ENCODE data around the gene SNED1. TPM values are rescaled to one million over a fixed set of nuclear protein-coding genes. Genes with fewer than 3 reads are reported as not detected.

The SNED1 gene
- polyA plus RNA-seq, 2 donors, result 3.3 to 3.6 TPM

DNA sequence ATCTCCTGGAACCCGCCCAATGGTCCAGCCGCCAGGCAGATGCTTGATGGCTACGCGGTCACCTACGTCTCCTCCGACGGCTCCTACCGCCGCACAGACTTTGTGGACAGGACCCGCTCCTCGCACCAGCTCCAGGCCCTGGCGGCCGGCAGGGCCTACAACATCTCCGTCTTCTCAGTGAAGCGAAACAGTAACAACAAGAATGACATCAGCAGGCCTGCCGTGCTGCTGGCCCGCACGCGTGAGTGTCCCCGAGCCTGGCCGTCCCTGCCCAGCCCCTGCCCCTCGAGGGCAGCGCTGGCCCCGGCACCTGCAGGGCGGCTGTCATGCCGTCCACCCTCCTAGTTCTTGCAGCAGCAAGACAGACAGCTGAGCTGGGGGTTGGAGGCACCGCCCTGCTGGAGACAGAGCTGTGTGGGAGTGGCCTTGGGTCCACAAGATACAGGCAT lies 67.0 kb downstream of the SNED1 start:
- H3K36me3 ChIP-seq (ENCODE audit: control insufficient read depth in 2 of 2, insufficient read depth in 2 of 2, low read length in 1 of 2), result peaks cover 0 to 8% of the 10 kb centered on the region in 2 donors
- 91% methylated on average over 27 of the region's 27 CpGs for WGBS, 2 donors
- no peak overlapping the region for H3K27ac ChIP-seq (ENCODE audit: low read depth in 2 of 2, low read length in 1 of 2)
- H3K4me3 ChIP-seq (ENCODE audit: low read depth in 1 of 2, low read length in 2 of 2), result no peak overlapping the region
- peaks cover 2 to 14% of the 10 kb centered on the region in 2 donors for H3K4me1 ChIP-seq (ENCODE audit: control insufficient read depth in 2 of 2, insufficient read depth in 2 of 2, low read length in 1 of 2)
- no peaks in the 10 kb centered on the region for H3K9me3 ChIP-seq (ENCODE audit: control insufficient read depth in 2 of 2, insufficient read depth in 1 of 2, low read depth in 1 of 2, low read length in 1 of 2)
- H3K27me3 ChIP-seq (ENCODE audit: control insufficient read depth in 1 of 2, insufficient read depth in 2 of 2, low read length in 2 of 2), result no peaks in the 10 kb centered on the region

DNA sequence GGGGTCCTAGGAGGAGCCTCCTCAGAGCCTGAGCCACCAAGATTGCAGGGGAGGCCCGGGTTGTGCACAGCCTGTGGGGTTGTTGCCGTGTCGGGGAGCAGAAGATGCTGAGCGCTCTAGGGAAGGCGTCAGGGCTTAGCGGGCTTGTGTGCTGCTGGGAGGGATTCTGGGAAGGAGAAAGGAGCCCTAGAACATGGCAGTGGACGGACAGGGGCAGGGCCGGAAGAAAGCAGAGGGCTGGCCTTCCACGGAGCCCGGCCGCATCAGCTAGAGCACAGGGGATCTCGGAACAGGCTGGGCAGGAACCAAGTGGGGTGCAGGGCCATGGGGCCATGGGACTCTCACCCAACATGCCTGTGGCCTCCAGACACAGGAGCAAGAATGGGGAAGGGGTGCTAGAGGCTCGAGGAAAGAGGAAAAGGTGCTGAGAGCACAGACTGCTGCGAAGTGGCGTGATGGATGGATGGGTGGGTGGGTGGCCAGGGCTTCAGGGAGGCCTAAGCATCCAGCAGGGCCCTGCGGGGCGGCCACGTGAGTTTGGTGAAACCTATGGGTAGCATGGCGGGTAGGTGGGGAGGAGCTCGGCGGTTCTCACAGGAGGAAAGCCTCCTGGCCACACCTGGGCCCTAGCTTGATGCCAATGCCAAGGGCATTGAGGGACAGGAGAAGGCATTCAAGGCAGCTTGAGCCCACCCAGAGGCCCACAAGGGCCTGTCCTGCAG lies 67.9 kb downstream of the SNED1 start:
- Histone ChIP-seq H3K36me3 (ENCODE audit: control insufficient read depth in 2 of 2, insufficient read depth in 2 of 2, low read length in 1 of 2) (peaks cover 0 to 13% of the 10 kb centered on the region in 2 donors), H3K27ac (ENCODE audit: low read depth in 2 of 2, low read length in 1 of 2) (no peak overlapping the region), H3K4me3 (ENCODE audit: low read depth in 1 of 2, low read length in 2 of 2) (no peak overlapping the region), H3K9me3 (ENCODE audit: control insufficient read depth in 2 of 2, insufficient read depth in 1 of 2, low read depth in 1 of 2, low read length in 1 of 2) (no peaks in the 10 kb centered on the region), H3K27me3 (ENCODE audit: control insufficient read depth in 1 of 2, insufficient read depth in 2 of 2, low read length in 2 of 2) (no peaks in the 10 kb centered on the region), H3K4me1 (ENCODE audit: control insufficient read depth in 2 of 2, insufficient read depth in 2 of 2, low read length in 1 of 2) (peaks cover 0 to 14% of the 10 kb centered on the region in 2 donors)
- WGBS, 2 donors, result 92 to 95% methylated on average over 20 to 21 of the region's 21 CpGs

DNA sequence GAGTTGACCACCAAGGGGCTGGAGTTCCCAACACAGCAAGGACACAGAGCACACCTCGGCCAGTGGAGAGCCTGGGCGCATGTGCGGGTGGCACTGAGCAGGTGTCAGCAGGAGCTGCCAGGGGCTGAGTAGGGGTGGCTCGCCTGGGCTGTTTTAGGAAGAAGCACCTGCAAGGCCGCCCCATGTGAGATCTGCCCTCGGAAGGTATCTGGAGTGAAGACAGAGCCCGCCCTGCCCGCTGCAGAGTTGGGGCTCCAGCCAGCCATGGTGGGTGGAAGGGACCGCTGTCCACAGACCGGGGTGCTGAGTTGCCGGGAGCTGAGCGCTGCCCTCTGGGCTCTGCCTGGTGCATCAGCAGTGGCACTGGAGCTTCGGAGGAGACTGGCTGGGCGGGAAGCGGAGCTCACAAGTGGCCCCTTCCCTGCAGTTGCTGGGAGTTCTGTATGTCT lies 68.5 kb downstream of the SNED1 start:
- H3K9me3 ChIP-seq (ENCODE audit: control insufficient read depth in 2 of 2, insufficient read depth in 1 of 2, low read depth in 1 of 2, low read length in 1 of 2), result no peaks in the 10 kb centered on the region
- peaks cover 0 to 14% of the 10 kb centered on the region in 2 donors for H3K4me1 ChIP-seq (ENCODE audit: control insufficient read depth in 2 of 2, insufficient read depth in 2 of 2, low read length in 1 of 2)
- 82 to 86% methylated on average over 14 to 15 of the region's 15 CpGs for WGBS, 2 donors
- no peak overlapping the region for H3K4me3 ChIP-seq (ENCODE audit: low read depth in 1 of 2, low read length in 2 of 2)
- H3K36me3 ChIP-seq (ENCODE audit: control insufficient read depth in 2 of 2, insufficient read depth in 2 of 2, low read length in 1 of 2), result peaks cover 0 to 13% of the 10 kb centered on the region in 2 donors
- H3K27me3 ChIP-seq (ENCODE audit: control insufficient read depth in 1 of 2, insufficient read depth in 2 of 2, low read length in 2 of 2), result no peaks in the 10 kb centered on the region
- no peak overlapping the region for H3K27ac ChIP-seq (ENCODE audit: low read depth in 2 of 2, low read length in 1 of 2)

DNA sequence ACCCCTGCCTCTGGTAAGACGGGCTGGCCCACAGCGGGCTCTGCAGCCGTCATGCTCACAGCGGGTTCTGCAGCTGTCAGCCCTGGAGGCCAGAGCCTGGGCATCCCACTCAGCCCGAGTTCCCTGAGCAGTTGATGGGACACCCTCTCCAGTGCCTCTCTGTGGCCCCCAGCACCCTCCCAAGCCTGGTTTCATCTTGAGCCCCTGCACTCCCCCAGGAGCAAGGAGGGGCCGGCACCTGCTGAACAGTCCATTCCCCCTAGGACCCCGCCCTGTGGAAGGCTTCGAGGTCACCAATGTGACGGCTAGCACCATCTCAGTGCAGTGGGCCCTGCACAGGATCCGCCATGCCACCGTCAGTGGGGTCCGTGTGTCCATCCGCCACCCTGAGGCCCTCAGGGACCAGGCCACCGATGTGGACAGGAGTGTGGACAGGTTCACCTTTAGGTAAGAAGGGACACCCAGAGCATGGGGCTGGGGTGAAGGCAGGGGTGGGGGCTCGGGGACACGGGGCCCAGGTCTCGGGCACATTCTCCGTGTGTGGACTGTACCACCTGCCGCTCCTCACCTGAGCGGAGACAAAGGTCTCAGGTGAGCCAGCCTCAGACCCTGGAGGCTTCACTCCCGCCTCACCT lies 69.2 kb downstream of the SNED1 start:
- Histone ChIP-seq H3K27ac (ENCODE audit: low read depth in 2 of 2, low read length in 1 of 2) (no peak overlapping the region), H3K9me3 (ENCODE audit: control insufficient read depth in 2 of 2, insufficient read depth in 1 of 2, low read depth in 1 of 2, low read length in 1 of 2) (no peaks in the 10 kb centered on the region), H3K4me1 (ENCODE audit: control insufficient read depth in 2 of 2, insufficient read depth in 2 of 2, low read length in 1 of 2) (peaks cover 0 to 14% of the 10 kb centered on the region in 2 donors), H3K36me3 (ENCODE audit: control insufficient read depth in 2 of 2, insufficient read depth in 2 of 2, low read length in 1 of 2) (peaks cover 0 to 13% of the 10 kb centered on the region in 2 donors), H3K27me3 (ENCODE audit: control insufficient read depth in 1 of 2, insufficient read depth in 2 of 2, low read length in 2 of 2) (no peaks in the 10 kb centered on the region), H3K4me3 (ENCODE audit: low read depth in 1 of 2, low read length in 2 of 2) (no peak overlapping the region)
- 89 to 93% methylated on average over 21 of the region's 21 CpGs for WGBS, 2 donors

DNA sequence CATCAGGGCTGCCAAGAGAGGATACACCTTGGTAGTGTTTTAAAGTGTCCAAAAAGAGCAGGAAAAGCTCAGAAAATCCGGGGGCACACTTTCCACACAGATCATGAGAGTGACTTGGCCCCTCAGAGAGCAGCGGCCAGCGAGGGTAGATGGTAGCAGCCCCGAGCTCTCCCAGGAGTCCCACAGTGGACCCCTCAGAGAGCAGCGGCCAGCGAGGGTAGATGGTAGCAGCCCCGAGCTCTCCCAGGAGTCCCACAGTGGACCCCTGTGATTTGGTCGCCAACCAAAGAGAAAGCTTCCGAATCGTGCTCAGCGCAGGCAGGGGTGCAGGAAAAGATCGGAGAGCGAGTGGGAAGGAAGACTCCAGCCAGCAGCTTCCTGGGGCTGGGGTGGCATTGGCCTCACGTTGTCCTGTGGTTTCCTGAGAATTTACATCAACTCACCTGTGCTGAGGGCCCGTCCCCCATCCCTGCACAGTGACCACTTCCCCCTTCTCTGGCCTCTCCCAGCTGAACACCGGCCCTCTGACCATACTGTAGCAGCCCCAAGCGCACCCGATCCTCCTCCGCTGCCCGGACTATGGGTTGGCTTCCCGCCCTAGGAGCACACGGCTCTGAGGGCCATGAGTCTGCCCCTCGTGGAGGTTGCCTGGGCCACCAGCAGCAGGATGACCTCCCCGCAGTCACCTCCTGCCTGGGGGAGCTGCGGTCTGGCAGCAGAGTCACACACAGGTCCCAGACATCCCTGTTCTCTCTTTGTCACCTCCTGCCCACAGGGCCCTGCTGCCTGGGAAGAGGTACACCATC lies 69.9 kb downstream of the SNED1 start:
- no peak overlapping the region for H3K27ac ChIP-seq (ENCODE audit: low read depth in 2 of 2, low read length in 1 of 2)
- 86 to 87% methylated on average over 25 of the region's 25 CpGs for WGBS, 2 donors
- H3K9me3 ChIP-seq (ENCODE audit: control insufficient read depth in 2 of 2, insufficient read depth in 1 of 2, low read depth in 1 of 2, low read length in 1 of 2), result no peaks in the 10 kb centered on the region
- H3K36me3 ChIP-seq (ENCODE audit: control insufficient read depth in 2 of 2, insufficient read depth in 2 of 2, low read length in 1 of 2), result peaks cover 0 to 13% of the 10 kb centered on the region in 2 donors
- no peaks in the 10 kb centered on the region for H3K27me3 ChIP-seq (ENCODE audit: control insufficient read depth in 1 of 2, insufficient read depth in 2 of 2, low read length in 2 of 2)
- peaks cover 0 to 9% of the 10 kb centered on the region in 2 donors for H3K4me1 ChIP-seq (ENCODE audit: control insufficient read depth in 2 of 2, insufficient read depth in 2 of 2, low read length in 1 of 2)
- H3K4me3 ChIP-seq (ENCODE audit: low read depth in 1 of 2, low read length in 2 of 2), result no peak overlapping the region

DNA sequence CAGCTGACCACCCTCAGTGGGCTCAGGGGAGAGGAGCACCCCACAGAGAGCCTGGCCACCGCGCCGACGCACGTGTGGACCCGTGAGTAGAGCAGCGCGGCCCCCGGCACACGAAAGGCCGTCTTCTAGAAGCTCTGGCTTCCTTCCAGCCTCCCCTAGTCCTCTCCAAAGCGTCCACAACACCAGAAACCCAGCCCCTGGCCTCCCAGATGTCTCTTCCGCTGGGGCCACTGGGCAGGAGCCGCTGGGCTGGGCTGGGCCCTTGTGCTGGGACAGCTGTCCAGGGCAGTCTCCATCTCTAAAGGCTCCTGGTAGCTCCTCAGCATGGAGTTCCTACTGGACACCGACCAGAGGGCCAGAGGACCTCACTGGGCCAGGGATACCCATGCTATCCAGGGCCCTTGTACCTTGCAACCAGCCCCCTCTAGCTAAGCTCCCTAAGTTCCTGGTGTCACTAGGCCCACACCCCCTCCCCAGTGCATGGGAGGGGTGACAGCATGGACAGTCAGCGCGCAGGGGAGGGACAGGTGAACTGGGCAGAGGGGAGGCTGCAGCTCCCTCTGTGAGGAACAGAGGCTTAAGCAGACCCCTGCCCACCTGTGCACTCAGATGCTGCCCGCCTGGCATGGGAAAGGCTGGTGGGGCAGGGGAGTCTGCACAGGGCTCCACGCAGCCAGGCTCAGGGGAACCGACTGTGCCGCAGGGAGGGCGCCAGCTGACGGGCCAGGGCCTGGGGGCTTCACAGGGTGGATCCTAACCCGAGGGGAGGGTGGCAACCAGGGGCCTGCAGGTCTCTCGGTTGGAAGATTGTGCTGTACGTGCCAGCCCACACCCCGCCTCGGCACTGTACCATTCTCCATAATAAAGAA lies 70.8 kb downstream of the SNED1 start:
- H3K9me3 ChIP-seq (ENCODE audit: control insufficient read depth in 2 of 2, insufficient read depth in 1 of 2, low read depth in 1 of 2, low read length in 1 of 2), result no peaks in the 10 kb centered on the region
- WGBS, 2 donors, result 88 to 92% methylated on average over 28 of the region's 28 CpGs
- peaks cover 0 to 7% of the 10 kb centered on the region in 2 donors for H3K4me1 ChIP-seq (ENCODE audit: control insufficient read depth in 2 of 2, insufficient read depth in 2 of 2, low read length in 1 of 2)
- no peak overlapping the region for H3K4me3 ChIP-seq (ENCODE audit: low read depth in 1 of 2, low read length in 2 of 2)
- H3K27ac ChIP-seq (ENCODE audit: low read depth in 2 of 2, low read length in 1 of 2), result no peak overlapping the region
- peaks cover 0 to 18% of the 10 kb centered on the region in 2 donors for H3K36me3 ChIP-seq (ENCODE audit: control insufficient read depth in 2 of 2, insufficient read depth in 2 of 2, low read length in 1 of 2)
- no peaks in the 10 kb centered on the region for H3K27me3 ChIP-seq (ENCODE audit: control insufficient read depth in 1 of 2, insufficient read depth in 2 of 2, low read length in 2 of 2)

DNA sequence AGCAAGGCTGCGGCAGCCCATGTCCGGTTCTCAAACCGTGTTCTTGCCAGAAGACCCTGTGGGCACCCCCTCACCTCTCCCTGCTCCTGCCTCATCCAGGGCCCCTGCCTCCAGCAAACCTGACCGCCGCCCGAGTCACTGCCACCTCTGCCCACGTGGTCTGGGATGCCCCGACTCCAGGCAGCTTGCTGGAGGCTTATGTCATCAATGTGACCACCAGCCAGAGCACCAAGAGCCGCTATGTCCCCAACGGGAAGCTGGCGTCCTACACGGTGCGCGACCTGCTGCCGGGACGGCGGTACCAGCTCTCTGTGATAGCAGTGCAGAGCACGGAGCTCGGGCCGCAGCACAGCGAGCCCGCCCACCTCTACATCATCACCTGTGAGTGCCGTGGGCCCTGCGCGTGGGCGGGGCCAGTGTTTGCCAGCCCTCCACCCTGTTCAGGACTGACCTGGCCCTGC lies 71.4 kb downstream of the SNED1 start:
- H3K36me3 ChIP-seq (ENCODE audit: control insufficient read depth in 2 of 2, insufficient read depth in 2 of 2, low read length in 1 of 2), result peaks cover 0 to 19% of the 10 kb centered on the region in 2 donors

DNA sequence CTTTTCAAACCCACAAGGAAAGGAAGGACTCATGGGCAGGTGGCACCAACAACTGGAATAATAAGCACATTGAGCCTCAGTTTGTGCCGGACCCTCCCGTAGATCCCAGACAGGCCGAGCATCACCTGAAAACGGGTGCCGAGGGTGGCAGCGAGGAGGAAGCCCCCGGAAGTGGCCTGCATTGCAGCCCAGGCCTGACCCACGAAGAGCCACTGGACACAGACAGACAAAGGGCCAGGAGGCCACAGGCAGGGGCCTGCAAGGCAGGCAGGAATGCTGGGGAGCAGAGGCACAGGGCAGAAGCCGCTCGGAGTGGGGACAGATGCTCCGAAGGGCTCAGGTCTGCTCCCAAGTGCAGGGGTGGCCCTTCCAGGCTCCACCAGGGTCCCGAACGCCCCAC lies 71.9 kb downstream of the SNED1 start:
- Histone ChIP-seq H3K36me3 (ENCODE audit: control insufficient read depth in 2 of 2, insufficient read depth in 2 of 2, low read length in 1 of 2) (peaks cover 0 to 23% of the 10 kb centered on the region in 2 donors), H3K27me3 (ENCODE audit: control insufficient read depth in 1 of 2, insufficient read depth in 2 of 2, low read length in 2 of 2) (no peaks in the 10 kb centered on the region), H3K27ac (ENCODE audit: low read depth in 2 of 2, low read length in 1 of 2) (no peak overlapping the region), H3K9me3 (ENCODE audit: control insufficient read depth in 2 of 2, insufficient read depth in 1 of 2, low read depth in 1 of 2, low read length in 1 of 2) (no peaks in the 10 kb centered on the region), H3K4me1 (ENCODE audit: control insufficient read depth in 2 of 2, insufficient read depth in 2 of 2, low read length in 1 of 2) (no peaks in the 10 kb centered on the region), H3K4me3 (ENCODE audit: low read depth in 1 of 2, low read length in 2 of 2) (no peak overlapping the region)
- WGBS, 2 donors, result 90 to 92% methylated on average over 13 of the region's 13 CpGs

More for the DNA sequence above, 71.4 kb downstream of the SNED1 start:
- Histone ChIP-seq H3K27ac (ENCODE audit: low read depth in 2 of 2, low read length in 1 of 2) (no peak overlapping the region), H3K4me1 (ENCODE audit: control insufficient read depth in 2 of 2, insufficient read depth in 2 of 2, low read length in 1 of 2) (no peaks in the 10 kb centered on the region), H3K9me3 (ENCODE audit: control insufficient read depth in 2 of 2, insufficient read depth in 1 of 2, low read depth in 1 of 2, low read length in 1 of 2) (no peaks in the 10 kb centered on the region), H3K27me3 (ENCODE audit: control insufficient read depth in 1 of 2, insufficient read depth in 2 of 2, low read length in 2 of 2) (no peaks in the 10 kb centered on the region), H3K4me3 (ENCODE audit: low read depth in 1 of 2, low read length in 2 of 2) (no peak overlapping the region)
- WGBS, 2 donors, result 66 to 69% methylated on average over 26 of the region's 26 CpGs
